Body of pancreas (tissue), 4 donors: Measurements from ENCODE around the gene PCBP3.

Source experiments
- POLR2A ChIP-seq, 3 donors: fragments of 450-650 bp; IDR thresholded peaks; one replicate each; pipeline ENCODE4 v1.6.1; 2016; ENCODE audit warnings: antibody characterized with exemption in 3 of 3, mild to moderate bottlenecking in 2 of 3
- TF ChIP-seq, protein P1 (sequence below), 7 experiments: fragments of 450-650 bp in 4 of 7; fragments of 200-600 bp in 3 of 7; sonication (generic) in 3 of 7; IDR thresholded peaks; one replicate each; pipeline ENCODE4 v1.5.1; 2016 to 2019; ENCODE audit warnings: antibody characterized with exemption in 7 of 7

- TF ChIP-seq, protein P1, sequence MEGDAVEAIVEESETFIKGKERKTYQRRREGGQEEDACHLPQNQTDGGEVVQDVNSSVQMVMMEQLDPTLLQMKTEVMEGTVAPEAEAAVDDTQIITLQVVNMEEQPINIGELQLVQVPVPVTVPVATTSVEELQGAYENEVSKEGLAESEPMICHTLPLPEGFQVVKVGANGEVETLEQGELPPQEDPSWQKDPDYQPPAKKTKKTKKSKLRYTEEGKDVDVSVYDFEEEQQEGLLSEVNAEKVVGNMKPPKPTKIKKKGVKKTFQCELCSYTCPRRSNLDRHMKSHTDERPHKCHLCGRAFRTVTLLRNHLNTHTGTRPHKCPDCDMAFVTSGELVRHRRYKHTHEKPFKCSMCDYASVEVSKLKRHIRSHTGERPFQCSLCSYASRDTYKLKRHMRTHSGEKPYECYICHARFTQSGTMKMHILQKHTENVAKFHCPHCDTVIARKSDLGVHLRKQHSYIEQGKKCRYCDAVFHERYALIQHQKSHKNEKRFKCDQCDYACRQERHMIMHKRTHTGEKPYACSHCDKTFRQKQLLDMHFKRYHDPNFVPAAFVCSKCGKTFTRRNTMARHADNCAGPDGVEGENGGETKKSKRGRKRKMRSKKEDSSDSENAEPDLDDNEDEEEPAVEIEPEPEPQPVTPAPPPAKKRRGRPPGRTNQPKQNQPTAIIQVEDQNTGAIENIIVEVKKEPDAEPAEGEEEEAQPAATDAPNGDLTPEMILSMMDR (IDR thresholded peaks at IDR 0.05): no peak
- no peak for TF ChIP-seq POLR2A (IDR thresholded peaks at IDR 0.05)
These were observed 346.7 kb downstream of the PCBP3 start for GRCh38 chr21:45990049-45990711.
